DND-41 (cell line): Measurements from ENCODE around the gene PPM1E.

Experiments used
- ATAC-seq: fragments of 200-7000 bp; cut with Tn5 transposase; 3 replicates; pipeline ENCODE4 v1.9.1; 2021; ENCODE audit warnings: low read depth; ENCODE audit not compliant: insufficient read depth
- DNase-seq: peaks from one replicate; pipeline ENCODE4 v3.0.0-alpha.2; 2020
- H2AFZ ChIP-seq: 2 replicates; pipeline ENCODE4 v1.6.0; 2012; ENCODE audit warnings: low read depth, low read length
- H3K27ac ChIP-seq: 2 replicates; pipeline ENCODE4 v1.5.1; 2012; ENCODE audit warnings: low read length, inconsistent platforms
- H3K27me3 ChIP-seq: fragments of 200-600 bp; sonication (generic); 2 replicates; pipeline ENCODE4 v1.6.0; 2012; ENCODE audit warnings: low read length, mild to moderate bottlenecking, inconsistent platforms; ENCODE audit not compliant: insufficient read depth, poor library complexity
- H3K36me3 ChIP-seq: 2 replicates; pipeline ENCODE4 v1.5.1; 2012; ENCODE audit warnings: low read length, inconsistent platforms; ENCODE audit not compliant: insufficient read depth
- H3K4me1 ChIP-seq: 2 replicates; pipeline ENCODE4 v1.5.1; 2012; ENCODE audit warnings: mild to moderate bottlenecking, low read length; ENCODE audit not compliant: insufficient read depth
- H3K4me2 ChIP-seq: 2 replicates; pipeline ENCODE4 v1.6.0; 2012; ENCODE audit warnings: mild to moderate bottlenecking, moderate library complexity, low read length, inconsistent platforms; ENCODE audit not compliant: insufficient read depth
- H3K4me3 ChIP-seq, 2 experiments: fragments of 200-600 bp in 1 of 2; shearing (Covaris generic) in 1 of 2; 2 replicates each; pipeline ENCODE4 v1.5.1; 2012 to 2016; ENCODE audit warnings: inconsistent platforms in 2 of 2, low read length in 2 of 2, mild to moderate bottlenecking in 2 of 2, low read depth in 1 of 2, moderate library complexity in 1 of 2
- H3K79me2 ChIP-seq: 2 replicates; pipeline ENCODE4 v1.6.0; 2012; ENCODE audit warnings: low read length, inconsistent platforms; ENCODE audit not compliant: insufficient read depth
- H3K9ac ChIP-seq: 2 replicates; pipeline ENCODE4 v1.6.0; 2012; ENCODE audit warnings: low read depth, mild to moderate bottlenecking, inconsistent platforms, low read length, moderate library complexity
- H3K9me3 ChIP-seq: 2 replicates; pipeline ENCODE4 v1.5.1; 2012; ENCODE audit warnings: low read length, moderate library complexity, mild to moderate bottlenecking, inconsistent platforms; ENCODE audit not compliant: insufficient read depth, severe bottlenecking
- H4K20me1 ChIP-seq: 2 replicates; pipeline ENCODE4 v1.6.0; 2012; ENCODE audit warnings: low read length; ENCODE audit not compliant: insufficient read depth
- EZH2 ChIP-seq: IDR thresholded peaks from 3 replicates; pipeline ENCODE4 v1.6.1; 2012; ENCODE audit warnings: borderline replicate concordance, low read depth, mild to moderate bottlenecking, moderate library complexity, low read length, inconsistent platforms; ENCODE audit not compliant: severe bottlenecking
- TF ChIP-seq, protein P1 (sequence below): IDR thresholded peaks from 2 replicates; pipeline ENCODE4 v1.5.1; 2012; ENCODE audit warnings: borderline replicate concordance, low read length, moderate library complexity, mild to moderate bottlenecking; ENCODE audit not compliant: poor library complexity, severe bottlenecking; ENCODE audit errors: extremely low read depth

PPM1E gene

DNA sequence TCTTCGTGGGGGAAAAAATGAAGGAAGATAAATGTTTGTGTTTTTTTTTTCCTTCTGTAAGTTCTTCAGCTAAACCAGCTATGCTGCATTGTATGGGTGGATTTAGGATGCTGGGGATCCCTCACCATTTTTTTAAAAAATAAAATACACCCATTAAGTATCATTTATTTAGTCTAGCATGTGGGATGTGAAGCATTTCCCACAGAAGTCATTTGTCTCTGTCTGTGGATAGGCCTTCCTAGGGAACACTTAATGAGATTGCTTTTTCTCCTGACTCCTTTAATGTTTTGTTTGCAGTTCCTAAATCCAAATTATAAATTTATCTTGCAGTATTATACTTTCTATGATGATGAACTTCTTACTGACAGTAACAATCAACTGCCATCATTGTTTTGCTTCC, 146.7 kb downstream of the PPM1E start:
- TF ChIP-seq EZH2, result no peak
- TF ChIP-seq, protein P1, sequence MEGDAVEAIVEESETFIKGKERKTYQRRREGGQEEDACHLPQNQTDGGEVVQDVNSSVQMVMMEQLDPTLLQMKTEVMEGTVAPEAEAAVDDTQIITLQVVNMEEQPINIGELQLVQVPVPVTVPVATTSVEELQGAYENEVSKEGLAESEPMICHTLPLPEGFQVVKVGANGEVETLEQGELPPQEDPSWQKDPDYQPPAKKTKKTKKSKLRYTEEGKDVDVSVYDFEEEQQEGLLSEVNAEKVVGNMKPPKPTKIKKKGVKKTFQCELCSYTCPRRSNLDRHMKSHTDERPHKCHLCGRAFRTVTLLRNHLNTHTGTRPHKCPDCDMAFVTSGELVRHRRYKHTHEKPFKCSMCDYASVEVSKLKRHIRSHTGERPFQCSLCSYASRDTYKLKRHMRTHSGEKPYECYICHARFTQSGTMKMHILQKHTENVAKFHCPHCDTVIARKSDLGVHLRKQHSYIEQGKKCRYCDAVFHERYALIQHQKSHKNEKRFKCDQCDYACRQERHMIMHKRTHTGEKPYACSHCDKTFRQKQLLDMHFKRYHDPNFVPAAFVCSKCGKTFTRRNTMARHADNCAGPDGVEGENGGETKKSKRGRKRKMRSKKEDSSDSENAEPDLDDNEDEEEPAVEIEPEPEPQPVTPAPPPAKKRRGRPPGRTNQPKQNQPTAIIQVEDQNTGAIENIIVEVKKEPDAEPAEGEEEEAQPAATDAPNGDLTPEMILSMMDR, result no peak
- Histone ChIP-seq H3K9ac (no peak overlapping the region), H3K79me2 (no peaks in the 10 kb centered on the region), H2AFZ (no peak overlapping the region), H3K4me3 (no peak overlapping the region), H3K9me3 (peaks cover 3% of the 10 kb centered on the region), H4K20me1 (no peaks in the 10 kb centered on the region), H3K4me1 (no peaks in the 10 kb centered on the region), H3K27me3 (no peaks in the 10 kb centered on the region), H3K27ac (no peak overlapping the region), H3K36me3 (no peaks in the 10 kb centered on the region), H3K4me2 (no peak overlapping the region)
- no peak for ATAC-seq
- DNase-seq, result no peak

DNA sequence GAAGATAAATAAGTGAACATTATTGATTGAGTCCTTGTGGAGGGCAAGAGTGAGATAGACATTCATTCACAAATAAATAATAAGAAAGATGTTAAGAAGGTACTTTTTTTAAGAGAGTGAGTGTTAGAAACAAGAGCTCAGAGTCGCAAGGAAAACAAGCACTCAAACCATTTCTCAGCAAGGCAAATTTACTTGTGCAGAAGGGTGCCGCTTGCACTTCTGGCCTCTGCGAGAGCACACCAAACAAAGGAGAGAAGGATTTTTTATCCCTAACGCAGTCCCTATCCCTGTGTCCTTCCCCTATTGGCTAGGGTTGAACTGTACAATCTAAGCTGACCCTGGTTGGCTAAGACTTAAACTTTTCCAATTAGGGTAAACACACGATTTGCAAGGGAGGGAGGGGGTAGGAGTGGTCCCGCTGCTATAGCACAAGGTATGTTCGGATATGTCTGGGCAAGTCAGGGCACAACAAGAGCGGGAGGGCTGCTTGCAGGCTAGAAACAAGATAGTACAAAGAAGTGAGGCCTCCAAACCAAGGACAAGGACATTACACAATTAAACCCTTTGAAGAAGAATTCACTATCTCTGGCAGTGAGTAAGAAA, 156.2 kb downstream of the PPM1E start:
- Histone ChIP-seq H3K4me2 (no peak overlapping the region), H3K36me3 (no peaks in the 10 kb centered on the region)
- DNase-seq, result no peak

DNA sequence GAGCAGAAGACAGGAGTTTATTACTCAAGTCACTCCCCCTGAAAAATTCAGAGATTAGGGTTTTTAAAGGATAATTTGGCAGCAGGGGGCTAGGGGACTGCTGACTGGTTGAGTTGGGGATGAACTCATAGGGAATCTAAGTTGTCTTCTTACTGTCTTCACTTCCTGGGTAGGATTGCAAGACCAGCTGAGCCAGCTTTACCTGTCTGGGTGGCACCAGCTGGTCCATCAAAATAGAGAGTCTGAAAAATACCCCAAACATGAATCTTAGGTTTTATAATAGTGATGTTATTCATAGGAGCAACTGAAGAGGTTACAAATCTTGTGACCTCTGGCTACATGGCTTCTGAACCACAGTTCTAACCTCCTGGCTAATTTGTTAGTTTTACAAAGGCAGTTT, 157.9 kb downstream of the PPM1E start:
- no peak overlapping the region for H2AFZ ChIP-seq
- no peak overlapping the region for H3K27ac ChIP-seq
- H3K4me1 ChIP-seq, result no peaks in the 10 kb centered on the region
- H3K9me3 ChIP-seq, result peaks cover 10% of the 10 kb centered on the region
- ATAC-seq (no peak), DNase-seq (no peak)
- no peaks in the 10 kb centered on the region for H3K79me2 ChIP-seq
- H3K36me3 ChIP-seq, result no peaks in the 10 kb centered on the region
- no peaks in the 10 kb centered on the region for H4K20me1 ChIP-seq
- no peak overlapping the region for H3K4me2 ChIP-seq
- no peak overlapping the region for H3K4me3 ChIP-seq
- no peak overlapping the region for H3K9ac ChIP-seq
- no peak for TF ChIP-seq EZH2
- TF ChIP-seq, protein P1, result no peak
- peaks cover 8% of the 10 kb centered on the region for H3K27me3 ChIP-seq

More for the DNA sequence above, 156.2 kb downstream of the PPM1E start:
- peaks cover 4% of the 10 kb centered on the region for H3K27me3 ChIP-seq
- H3K4me1 ChIP-seq, result no peaks in the 10 kb centered on the region
- no peak overlapping the region for H3K4me3 ChIP-seq
- TF ChIP-seq EZH2, result no peak
- TF ChIP-seq, protein P1, result no peak
- H3K27ac ChIP-seq, result no peak overlapping the region
- no peaks in the 10 kb centered on the region for H3K79me2 ChIP-seq
- H2AFZ ChIP-seq, result no peak overlapping the region
- H4K20me1 ChIP-seq, result no peaks in the 10 kb centered on the region
- peaks cover 10% of the 10 kb centered on the region for H3K9me3 ChIP-seq
- H3K9ac ChIP-seq, result no peak overlapping the region
- no peak for ATAC-seq
